LNCaP clone FGC (cell line): Measurements from ENCODE around the gene CHMP4B.

Experiments
- DNase-seq: peaks from one replicate; pipeline ENCODE4 v3.0.0-alpha.2; 2011; ENCODE audit warnings: low read depth
- H3K4me3 ChIP-seq: 2 replicates; pipeline ENCODE4 v1.5.1; 2011; ENCODE audit warnings: mild to moderate bottlenecking, low read depth, low read length, control low read depth
- TF ChIP-seq, protein P1 (sequence below): IDR thresholded peaks from 2 replicates; pipeline ENCODE4 v1.5.1; 2012; ENCODE audit warnings: mild to moderate bottlenecking; ENCODE audit not compliant: control insufficient read depth, insufficient read depth; ENCODE audit errors: extremely low read depth

Gene CHMP4B

DNA sequence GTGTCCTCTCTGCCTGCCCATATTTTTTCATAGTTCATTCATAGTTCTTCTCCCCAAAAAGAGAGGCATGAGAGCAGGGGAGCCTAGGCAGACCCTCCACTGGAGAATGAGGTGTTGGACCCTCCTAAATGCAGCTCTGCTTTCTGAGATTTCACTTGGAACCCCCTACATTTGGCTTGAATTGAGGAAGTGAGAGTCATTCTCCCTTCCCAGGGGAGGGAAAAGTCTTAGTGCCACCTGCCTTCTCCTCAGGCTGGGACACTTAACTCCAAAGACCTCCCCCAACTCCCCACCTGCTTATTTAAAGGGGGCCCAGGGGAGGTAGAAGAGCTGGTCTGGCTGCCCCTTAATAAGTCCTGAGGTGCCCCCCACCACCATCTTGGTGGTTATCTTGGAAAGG is 78.2 kb downstream of the CHMP4B start:
- TF ChIP-seq, protein P1, sequence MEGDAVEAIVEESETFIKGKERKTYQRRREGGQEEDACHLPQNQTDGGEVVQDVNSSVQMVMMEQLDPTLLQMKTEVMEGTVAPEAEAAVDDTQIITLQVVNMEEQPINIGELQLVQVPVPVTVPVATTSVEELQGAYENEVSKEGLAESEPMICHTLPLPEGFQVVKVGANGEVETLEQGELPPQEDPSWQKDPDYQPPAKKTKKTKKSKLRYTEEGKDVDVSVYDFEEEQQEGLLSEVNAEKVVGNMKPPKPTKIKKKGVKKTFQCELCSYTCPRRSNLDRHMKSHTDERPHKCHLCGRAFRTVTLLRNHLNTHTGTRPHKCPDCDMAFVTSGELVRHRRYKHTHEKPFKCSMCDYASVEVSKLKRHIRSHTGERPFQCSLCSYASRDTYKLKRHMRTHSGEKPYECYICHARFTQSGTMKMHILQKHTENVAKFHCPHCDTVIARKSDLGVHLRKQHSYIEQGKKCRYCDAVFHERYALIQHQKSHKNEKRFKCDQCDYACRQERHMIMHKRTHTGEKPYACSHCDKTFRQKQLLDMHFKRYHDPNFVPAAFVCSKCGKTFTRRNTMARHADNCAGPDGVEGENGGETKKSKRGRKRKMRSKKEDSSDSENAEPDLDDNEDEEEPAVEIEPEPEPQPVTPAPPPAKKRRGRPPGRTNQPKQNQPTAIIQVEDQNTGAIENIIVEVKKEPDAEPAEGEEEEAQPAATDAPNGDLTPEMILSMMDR, result no peak
- no peak for DNase-seq
- no peak overlapping the region for H3K4me3 ChIP-seq

DNA sequence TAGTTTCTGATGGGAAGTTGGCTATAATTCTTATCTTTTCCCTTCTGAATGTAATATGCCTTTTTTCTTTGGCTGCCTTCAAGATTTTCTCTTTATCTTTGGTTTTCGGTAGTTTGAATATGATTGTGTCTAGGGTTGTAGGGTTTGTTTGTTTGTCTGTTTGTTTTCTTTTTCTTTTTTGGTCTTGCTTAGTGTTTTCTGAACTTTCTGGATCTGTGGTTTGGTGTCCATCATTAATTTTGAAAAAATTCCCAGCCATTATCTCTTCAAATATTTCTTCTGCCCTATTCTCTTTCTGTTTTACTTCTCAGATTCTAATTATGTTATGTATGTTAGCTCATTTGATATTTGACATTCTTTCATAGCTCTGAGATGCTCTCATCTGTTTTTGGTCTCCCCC is 79.4 kb downstream of the CHMP4B start:
- no peak overlapping the region for H3K4me3 ChIP-seq
- TF ChIP-seq, protein P1, result no peak
- no peak for DNase-seq

DNA sequence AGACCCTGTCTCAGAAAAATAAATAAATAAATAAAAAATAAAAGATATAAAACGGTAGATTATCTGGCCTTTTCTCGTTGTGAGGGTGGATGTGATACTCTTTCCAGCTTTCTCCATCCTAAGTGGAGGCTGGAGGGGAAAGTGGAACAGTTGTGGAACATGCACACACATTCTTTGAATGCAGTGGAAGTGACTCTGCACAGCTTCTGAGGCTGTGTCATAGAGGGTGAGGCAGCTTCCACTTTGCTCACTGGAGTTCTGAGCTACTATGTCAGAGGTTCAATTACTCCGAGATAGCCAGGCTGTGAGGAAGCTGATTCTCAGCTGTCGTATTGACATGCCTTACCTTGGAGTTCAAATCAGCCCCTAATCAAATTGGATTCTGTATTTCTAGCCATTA is 82.2 kb downstream of the CHMP4B start:
- TF ChIP-seq, protein P1, result no peak
- DNase-seq, result no peak
- no peak overlapping the region for H3K4me3 ChIP-seq

DNA sequence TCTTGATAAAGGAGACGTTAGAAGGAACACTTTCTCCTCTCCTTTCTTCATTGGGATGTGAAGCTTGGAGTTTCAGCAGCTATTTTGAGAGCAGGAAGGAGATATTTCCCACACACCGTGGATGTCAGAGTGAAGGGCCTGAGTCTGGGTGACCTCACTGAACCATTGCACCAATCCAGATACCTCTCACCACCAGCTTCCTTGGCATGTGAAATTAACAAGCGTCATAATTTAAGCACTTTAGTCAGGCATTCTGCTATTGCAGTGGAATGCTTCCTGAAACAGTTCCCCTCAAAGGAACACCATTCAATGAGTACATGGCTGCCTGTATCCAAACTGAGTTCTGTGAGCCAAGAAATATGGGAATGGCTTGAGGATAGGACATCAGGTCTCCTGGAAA is 83.7 kb downstream of the CHMP4B start:
- no peak overlapping the region for H3K4me3 ChIP-seq
- no peak for DNase-seq
- TF ChIP-seq, protein P1, result no peak

DNA sequence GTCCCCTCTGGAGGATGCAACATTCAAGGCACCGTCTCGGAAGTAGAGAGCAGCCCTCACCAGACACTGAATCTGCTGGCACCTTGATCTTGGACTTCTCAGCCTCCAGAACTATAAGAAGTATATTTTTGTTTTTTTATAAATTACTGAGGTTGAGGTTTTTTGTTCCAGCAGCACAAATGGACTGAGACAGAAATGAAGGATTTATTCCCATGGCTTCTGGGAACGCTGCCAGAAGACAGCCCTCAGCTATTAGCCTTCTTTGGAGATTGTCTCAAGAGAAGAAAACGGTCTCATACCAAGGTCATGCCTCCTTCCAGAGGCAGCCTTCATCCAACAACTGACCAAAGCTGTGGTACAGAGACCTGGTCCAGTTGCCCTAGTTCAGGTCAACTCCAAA is 85.4 kb downstream of the CHMP4B start:
- DNase-seq, result no peak
- TF ChIP-seq, protein P1, result no peak
- no peak overlapping the region for H3K4me3 ChIP-seq

DNA sequence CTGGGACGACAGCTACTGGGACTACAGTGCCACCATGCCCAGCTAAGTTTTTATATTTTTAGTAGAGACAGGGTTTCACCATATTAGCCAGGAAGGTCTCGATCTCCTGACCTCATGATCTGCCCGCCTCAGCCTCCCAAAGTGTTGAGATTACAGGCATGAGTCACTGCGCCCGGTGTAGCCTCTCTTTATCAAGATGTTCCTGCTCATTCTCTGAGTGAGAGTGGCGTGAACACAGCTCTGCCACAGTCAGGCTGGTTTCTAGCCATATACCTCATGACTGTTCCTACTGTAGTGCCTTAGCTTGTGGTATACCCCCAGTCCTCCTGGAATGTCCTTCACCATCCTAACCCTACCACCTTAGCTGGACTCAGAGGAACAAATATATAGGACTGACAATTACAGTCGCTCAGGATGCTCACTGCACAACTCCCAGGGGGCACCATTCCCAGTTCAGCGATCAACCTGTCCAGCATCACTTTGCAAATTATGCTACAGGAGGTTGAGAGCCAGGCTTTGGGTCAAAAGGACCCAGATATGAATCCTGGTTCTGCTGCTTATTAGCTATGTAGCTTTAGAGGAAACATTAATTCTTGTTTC is 86.3 kb downstream of the CHMP4B start:
- TF ChIP-seq, protein P1, result no peak
- H3K4me3 ChIP-seq, result no peak overlapping the region
- no peak for DNase-seq

DNA sequence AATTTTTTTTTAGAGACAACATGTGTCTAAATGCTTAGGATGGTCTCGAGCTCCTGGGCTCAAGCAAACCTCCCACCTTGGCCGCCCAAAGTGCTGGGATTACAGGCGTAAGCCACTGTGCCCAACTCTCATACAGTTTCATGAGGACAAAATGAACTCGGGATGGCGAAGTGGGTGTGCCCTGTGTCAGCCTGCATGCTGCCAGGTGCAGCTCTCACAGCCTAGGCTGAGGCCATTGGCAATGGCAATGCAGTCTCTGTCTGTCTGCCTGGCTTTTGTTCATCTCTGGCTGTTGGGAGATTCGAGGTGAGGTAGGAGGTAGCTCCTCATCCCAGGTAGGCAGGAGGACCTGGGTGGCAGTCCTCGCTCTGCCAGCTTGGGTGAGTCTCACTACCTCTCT is 88.0 kb downstream of the CHMP4B start:
- TF ChIP-seq, protein P1, result no peak
- no peak for DNase-seq
- H3K4me3 ChIP-seq, result no peak overlapping the region
